Measurements from ENCODE around the gene AP2A2. TPM values are rescaled to one million over a fixed set of nuclear protein-coding genes. Genes with fewer than 3 reads are reported as not detected.

Gene AP2A2
- total RNA-seq, 2 donors from 2014 or later, result 49.5 to 57.0 TPM

GRCh38 chr11:1052133-1053011 is 126.7 kb downstream of the AP2A2 start:
- H3K9me3 Mint-ChIP-seq, result no peaks in the 10 kb centered on the region
- H3K4me1 Mint-ChIP-seq (ENCODE audit: low read depth), result no peaks in the 10 kb centered on the region
- no peak overlapping the region for H3K27ac Mint-ChIP-seq
- no peak for DNase-seq
- no peaks in the 10 kb centered on the region for H3K36me3 Mint-ChIP-seq (ENCODE audit: insufficient read depth in 2 of 2)
- H3K4me3 Mint-ChIP-seq, result no peak overlapping the region
- ATAC-seq (replicated peaks in 1 of 2), result no peak
- no peaks in the 10 kb centered on the region for H3K27me3 Mint-ChIP-seq (ENCODE audit: low read depth)

GRCh38 chr11:1053121-1053901 is 127.6 kb downstream of the AP2A2 start:
- no peaks in the 10 kb centered on the region for H3K36me3 Mint-ChIP-seq (ENCODE audit: insufficient read depth in 2 of 2)
- no peaks in the 10 kb centered on the region for H3K4me1 Mint-ChIP-seq (ENCODE audit: low read depth)
- H3K27me3 Mint-ChIP-seq (ENCODE audit: low read depth), result no peaks in the 10 kb centered on the region
- ATAC-seq (replicated peaks in 1 of 2) (no peak), DNase-seq (no peak)
- no peak overlapping the region for H3K27ac Mint-ChIP-seq
- no peak overlapping the region for H3K4me3 Mint-ChIP-seq
- no peaks in the 10 kb centered on the region for H3K9me3 Mint-ChIP-seq

DNA sequence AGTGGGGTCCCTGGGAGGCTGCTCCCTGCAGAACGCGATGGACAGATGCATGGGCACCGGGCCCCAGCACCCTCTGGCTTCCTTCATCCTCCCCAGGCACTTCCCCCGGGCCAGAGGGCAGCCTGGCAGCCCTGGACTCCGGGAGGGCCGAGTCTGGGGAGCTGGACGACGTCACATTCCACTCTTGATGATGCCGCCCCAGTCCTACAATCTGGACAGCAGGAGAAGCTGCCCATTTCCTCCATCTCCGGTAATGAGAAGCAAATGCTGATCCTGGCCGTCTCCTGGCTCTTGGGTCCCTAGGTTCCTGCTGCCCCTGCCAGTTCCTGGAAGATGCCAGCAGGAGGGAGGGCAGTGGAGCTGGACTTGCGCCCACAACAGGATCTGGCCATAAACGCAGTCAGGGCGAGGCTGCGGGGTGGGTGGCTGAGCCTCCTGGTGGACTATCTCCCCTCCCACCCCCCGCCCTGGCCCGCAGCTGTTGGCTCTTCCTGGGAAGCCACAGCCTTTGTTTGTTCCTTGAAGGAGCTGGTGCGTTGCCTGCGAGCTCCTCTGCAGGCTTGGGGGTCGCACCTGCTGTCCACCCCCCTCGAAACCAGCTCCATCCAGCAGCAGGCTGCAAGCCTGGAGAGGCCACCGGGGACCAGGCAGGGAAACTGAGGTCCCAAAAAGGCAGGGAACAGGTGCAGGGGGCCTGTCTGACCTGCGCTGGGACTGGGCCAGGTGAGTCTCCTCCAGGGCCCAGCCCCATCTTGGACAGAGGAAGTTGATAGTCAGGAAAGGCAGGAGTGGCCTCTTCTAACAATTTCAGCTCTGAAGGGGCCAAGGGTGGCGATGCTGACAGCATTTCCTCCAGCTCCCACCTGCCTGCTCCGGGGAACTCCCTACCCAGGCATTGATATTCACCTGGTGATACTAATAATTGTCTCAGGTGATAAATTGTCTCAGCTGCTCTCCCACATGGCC is 128.8 kb downstream of the AP2A2 start:
- DNase-seq (no peak), ATAC-seq (replicated peaks in 1 of 2) (no peak)
- H3K4me3 Mint-ChIP-seq, result no peak overlapping the region
- no peaks in the 10 kb centered on the region for H3K4me1 Mint-ChIP-seq (ENCODE audit: low read depth)
- H3K27me3 Mint-ChIP-seq (ENCODE audit: low read depth), result no peaks in the 10 kb centered on the region
- no peak overlapping the region for H3K27ac Mint-ChIP-seq
- no peaks in the 10 kb centered on the region for H3K36me3 Mint-ChIP-seq (ENCODE audit: insufficient read depth in 2 of 2)
- H3K9me3 Mint-ChIP-seq, result no peaks in the 10 kb centered on the region

DNA sequence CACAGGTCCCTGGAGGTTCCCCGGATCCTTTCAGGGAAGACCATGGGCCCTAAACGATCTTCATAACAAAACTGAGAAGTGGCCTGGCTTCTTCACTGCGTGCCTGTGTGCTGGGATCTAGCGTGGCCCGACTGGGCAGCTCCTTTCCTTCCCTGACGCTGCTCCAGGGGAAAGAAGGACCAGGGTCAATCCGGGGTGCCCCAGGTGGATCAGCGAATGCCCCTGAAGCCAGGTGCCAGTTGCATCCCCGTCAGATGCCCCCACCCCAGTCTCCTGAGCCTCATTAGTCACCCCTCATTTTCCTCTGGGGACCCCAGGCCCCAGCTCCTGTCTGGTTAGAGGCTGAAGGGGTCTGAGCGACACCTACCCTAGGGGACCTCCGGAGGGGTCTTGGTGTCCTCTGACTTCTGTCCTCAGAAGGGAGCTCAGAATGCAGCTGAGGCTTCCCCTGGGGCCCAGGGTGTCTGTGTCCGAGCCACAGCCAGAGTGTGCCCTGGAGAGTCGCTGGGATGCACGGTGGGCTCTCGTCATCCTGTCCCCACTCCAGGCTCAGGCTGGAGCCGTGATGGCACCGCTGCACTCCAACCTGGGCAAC is 129.5 kb downstream of the AP2A2 start:
- no peaks in the 10 kb centered on the region for H3K27me3 Mint-ChIP-seq (ENCODE audit: low read depth)
- no peak overlapping the region for H3K27ac Mint-ChIP-seq
- H3K36me3 Mint-ChIP-seq (ENCODE audit: insufficient read depth in 2 of 2), result no peaks in the 10 kb centered on the region
- DNase-seq (no peak), ATAC-seq (replicated peaks in 1 of 2) (no peak)
- H3K9me3 Mint-ChIP-seq, result no peaks in the 10 kb centered on the region
- no peaks in the 10 kb centered on the region for H3K4me1 Mint-ChIP-seq (ENCODE audit: low read depth)
- no peak overlapping the region for H3K4me3 Mint-ChIP-seq

GRCh38 chr11:1055990-1056771 is 130.5 kb downstream of the AP2A2 start:
- Mint-ChIP-seq H3K4me3 (no peak overlapping the region), H3K36me3 (ENCODE audit: insufficient read depth in 2 of 2) (no peaks in the 10 kb centered on the region), H3K27ac (no peak overlapping the region), H3K4me1 (ENCODE audit: low read depth) (no peaks in the 10 kb centered on the region), H3K9me3 (no peaks in the 10 kb centered on the region), H3K27me3 (ENCODE audit: low read depth) (no peaks in the 10 kb centered on the region)
- ATAC-seq (replicated peaks in 1 of 2) (no peak), DNase-seq (no peak)

- Mint-ChIP-seq H3K9me3 (peaks cover 0 to 4% of the 10 kb centered on the region in 2 donors), H3K27me3 (ENCODE audit: low read depth) (no peaks in the 10 kb centered on the region), H3K4me3 (no peak overlapping the region), H3K27ac (no peak overlapping the region), H3K36me3 (ENCODE audit: insufficient read depth in 2 of 2) (no peaks in the 10 kb centered on the region), H3K4me1 (ENCODE audit: low read depth) (peaks cover 3% of the 10 kb centered on the region)
- ATAC-seq (replicated peaks in 1 of 2) (no peak), DNase-seq (no peak)
Observed at GRCh38 chr11:1057806-1058205, 132.1 kb downstream of the AP2A2 start.

- Mint-ChIP-seq H3K4me1 (ENCODE audit: low read depth) (peaks cover 18% of the 10 kb centered on the region), H3K9me3 (peaks cover 0 to 4% of the 10 kb centered on the region in 2 donors), H3K27me3 (ENCODE audit: low read depth) (no peaks in the 10 kb centered on the region), H3K27ac (no peak overlapping the region), H3K36me3 (ENCODE audit: insufficient read depth in 2 of 2) (no peaks in the 10 kb centered on the region), H3K4me3 (no peak overlapping the region)
- ATAC-seq (replicated peaks in 1 of 2), result no peak
- no peak for DNase-seq
Observed at GRCh38 chr11:1059759-1060158, 134.1 kb downstream of the AP2A2 start.

DNA sequence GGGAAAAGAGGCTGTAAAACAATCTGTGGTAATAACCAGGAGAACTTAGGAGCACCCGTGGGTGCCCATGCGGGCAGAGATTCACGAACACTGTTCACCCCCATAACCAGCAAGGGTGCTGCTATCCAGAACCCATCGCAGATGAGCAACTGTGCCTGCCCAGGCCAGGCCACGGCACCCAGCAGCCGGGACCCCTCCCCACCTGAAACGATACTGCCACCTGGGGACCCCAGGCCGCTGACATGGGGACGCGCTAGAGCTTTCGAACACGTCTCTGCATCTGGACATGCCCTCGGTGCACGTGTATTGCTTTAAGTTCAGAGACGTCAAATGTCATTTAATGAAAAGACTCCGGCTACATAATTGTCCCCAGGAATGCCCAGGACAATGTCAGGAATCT is 134.7 kb downstream of the AP2A2 start:
- Mint-ChIP-seq H3K36me3 (ENCODE audit: insufficient read depth in 2 of 2) (no peaks in the 10 kb centered on the region), H3K4me1 (ENCODE audit: low read depth) (peaks cover 18% of the 10 kb centered on the region), H3K9me3 (peaks cover 0 to 4% of the 10 kb centered on the region in 2 donors), H3K4me3 (no peak overlapping the region), H3K27me3 (ENCODE audit: low read depth) (peaks cover under 1% of the 10 kb centered on the region), H3K27ac (no peak overlapping the region)
- ATAC-seq (replicated peaks in 1 of 2), result no peak
- no peak for DNase-seq

DNA sequence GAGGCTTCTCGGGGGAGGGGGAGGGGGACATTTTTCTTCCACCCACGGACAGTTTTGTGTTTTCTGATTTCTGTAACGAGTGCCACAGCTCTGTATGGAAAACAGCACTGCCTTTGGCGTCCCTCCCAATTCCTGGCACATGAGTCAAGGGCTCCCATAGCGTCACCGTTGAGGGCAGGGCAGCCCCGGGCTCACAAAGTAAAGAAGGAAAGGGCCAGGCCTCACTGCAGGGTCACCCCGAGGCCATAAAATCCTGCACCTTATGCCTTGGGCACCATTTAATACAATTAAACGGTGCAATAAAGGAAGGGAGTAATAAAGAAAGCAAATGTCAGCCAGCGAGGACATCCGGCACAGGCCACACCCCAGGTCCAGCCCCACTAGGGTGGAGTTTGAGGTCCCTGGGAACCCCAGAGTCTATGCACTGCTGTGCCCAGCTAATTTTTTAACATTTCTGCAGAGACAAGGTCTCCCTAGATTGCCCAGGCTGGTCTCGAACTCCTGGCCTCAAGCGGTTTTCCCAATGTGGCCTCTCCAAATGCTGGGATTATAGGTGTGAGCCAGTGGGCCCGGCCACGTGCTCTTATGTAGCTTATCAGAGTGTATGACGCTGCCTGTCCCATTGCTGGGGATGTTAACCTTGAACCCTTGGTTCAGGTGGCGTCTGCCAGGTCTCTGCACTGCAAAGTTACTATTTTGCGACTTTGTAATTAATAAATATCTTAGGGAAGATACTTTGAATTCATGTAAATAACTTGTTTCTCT is 135.4 kb downstream of the AP2A2 start:
- DNase-seq (no peak), ATAC-seq (replicated peaks in 1 of 2) (no peak)
- peaks cover 18% of the 10 kb centered on the region for H3K4me1 Mint-ChIP-seq (ENCODE audit: low read depth)
- no peaks in the 10 kb centered on the region for H3K36me3 Mint-ChIP-seq (ENCODE audit: insufficient read depth in 2 of 2)
- peaks cover 0 to 4% of the 10 kb centered on the region in 2 donors for H3K9me3 Mint-ChIP-seq
- H3K27me3 Mint-ChIP-seq (ENCODE audit: low read depth), result peaks cover 7% of the 10 kb centered on the region
- no peak overlapping the region for H3K27ac Mint-ChIP-seq
- H3K4me3 Mint-ChIP-seq, result no peak overlapping the region

All from activated T-cell treated with anti-CD3 and anti-CD28 coated beads, Interleukin-2, amount 50 U/mL, for 72 hours (primary cell).